ENCODE data around the gene TLR7. TPM values are rescaled to one million over a fixed set of nuclear protein-coding genes. Genes with fewer than 3 reads are reported as not detected.

The TLR7 gene
- 1 to 10 TPM in 1 of 2 donors, under 1 TPM in 1; 0.57 to 1.6 TPM for total RNA-seq

DNA sequence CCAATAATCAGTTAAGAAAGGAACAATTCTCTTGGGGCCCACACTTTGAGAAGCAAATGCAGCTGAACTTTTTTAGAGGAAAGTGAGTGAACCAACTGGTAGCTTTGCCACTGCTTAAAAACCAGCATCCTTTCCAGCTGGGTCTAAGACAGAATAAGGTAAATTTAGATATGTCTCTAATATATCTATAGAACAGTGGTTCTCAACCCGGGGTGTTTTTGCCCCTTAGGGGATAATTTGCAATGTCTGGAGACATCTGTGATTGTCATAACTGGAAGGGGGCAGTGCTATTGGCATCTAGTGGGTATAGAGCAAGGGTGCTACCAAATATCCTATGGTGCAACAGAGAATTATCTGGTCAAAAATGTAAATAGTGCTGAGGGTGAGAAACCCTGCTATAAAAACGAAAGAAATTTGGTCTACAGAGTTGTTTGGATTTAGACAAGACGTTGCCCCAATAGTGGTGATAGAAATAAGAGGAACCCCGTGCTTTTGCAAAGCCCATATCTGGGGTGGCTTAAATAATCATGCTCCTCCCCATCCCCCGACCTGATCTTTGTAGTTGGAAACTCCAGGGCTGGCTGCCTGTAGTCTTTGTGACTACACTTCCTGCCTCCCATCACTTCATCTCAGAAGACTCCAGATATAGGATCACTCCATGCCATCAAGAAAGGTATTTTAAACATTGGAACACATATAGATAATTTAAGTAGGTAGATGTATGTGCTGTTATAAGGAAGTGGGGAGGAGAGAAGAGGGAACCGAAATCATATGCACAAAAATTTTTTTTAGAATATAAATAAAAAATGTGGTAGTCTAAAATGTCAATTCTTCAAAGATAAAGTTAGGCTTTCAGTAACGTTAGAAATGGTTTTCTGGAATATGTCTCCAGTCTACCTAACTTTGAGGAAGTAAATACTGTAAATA is at the start of gene TLR7:
Gene TLR7, plus strand, starts transcription at position 622 of the 927 bp plus-strand sequence. CDS start 507 bp downstream, outside the sequence.
- 82% methylated on average over 7 of the region's 7 CpGs for WGBS
- intact Hi-C loops (cut with DNase I): no loop called here
- TF ChIP-seq POLR2A (IDR thresholded peaks at IDR 0.05): no peak

DNA sequence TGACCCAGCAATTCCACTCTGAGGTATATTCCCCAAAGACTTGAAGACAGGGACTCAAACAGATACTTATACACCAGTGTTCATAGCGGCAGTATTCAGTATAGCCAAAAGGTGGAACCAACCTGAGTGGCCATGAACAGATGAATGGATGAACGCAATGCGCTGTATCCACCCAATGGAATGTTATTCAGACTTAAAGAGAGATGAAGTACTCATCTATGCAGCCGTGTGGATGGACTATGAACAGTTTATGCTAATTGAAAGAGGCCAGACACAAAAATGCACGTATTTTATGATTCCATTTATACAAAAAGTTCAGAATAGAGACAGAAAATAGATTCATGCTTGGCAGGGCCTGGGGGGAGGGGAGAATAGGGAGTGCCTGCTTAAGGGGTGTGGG is 49.3 kb upstream of the TLR7 start:
- no peak for DNase-seq (ENCODE audit: low spot score)
- Histone ChIP-seq H3K4me3 (no peak overlapping the region), H3K27ac (no peak overlapping the region), H3K9me3 (no peaks in the 10 kb centered on the region), H3K4me1 (replicated peaks) (no peaks in the 10 kb centered on the region), H3K27me3 (replicated peaks; ENCODE audit: insufficient read depth) (no peaks in the 10 kb centered on the region), H3K36me3 (no peaks in the 10 kb centered on the region)
- WGBS: 74% methylated on average over 5 of the region's 5 CpGs
- intact Hi-C loops (cut with DNase I): loop anchor here (5.0 kb wide), 1 partner anchor 75 kb away; no protein-coding TSS in a partner anchor
- TF ChIP-seq POLR2AphosphoS5 (IDR thresholded peaks at IDR 0.05): no peak
- TF ChIP-seq, protein P1, sequence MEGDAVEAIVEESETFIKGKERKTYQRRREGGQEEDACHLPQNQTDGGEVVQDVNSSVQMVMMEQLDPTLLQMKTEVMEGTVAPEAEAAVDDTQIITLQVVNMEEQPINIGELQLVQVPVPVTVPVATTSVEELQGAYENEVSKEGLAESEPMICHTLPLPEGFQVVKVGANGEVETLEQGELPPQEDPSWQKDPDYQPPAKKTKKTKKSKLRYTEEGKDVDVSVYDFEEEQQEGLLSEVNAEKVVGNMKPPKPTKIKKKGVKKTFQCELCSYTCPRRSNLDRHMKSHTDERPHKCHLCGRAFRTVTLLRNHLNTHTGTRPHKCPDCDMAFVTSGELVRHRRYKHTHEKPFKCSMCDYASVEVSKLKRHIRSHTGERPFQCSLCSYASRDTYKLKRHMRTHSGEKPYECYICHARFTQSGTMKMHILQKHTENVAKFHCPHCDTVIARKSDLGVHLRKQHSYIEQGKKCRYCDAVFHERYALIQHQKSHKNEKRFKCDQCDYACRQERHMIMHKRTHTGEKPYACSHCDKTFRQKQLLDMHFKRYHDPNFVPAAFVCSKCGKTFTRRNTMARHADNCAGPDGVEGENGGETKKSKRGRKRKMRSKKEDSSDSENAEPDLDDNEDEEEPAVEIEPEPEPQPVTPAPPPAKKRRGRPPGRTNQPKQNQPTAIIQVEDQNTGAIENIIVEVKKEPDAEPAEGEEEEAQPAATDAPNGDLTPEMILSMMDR (IDR thresholded peaks at IDR 0.05): no peak
- TF ChIP-seq POLR2A (IDR thresholded peaks at IDR 0.05): no peak

More for the DNA sequence above, at the start of gene TLR7:
- no peak within 1 kb of the TSS for H3K27ac ChIP-seq
- no peaks in the 10 kb centered on the region for H3K9me3 ChIP-seq
- H3K27me3 ChIP-seq (replicated peaks; ENCODE audit: insufficient read depth): no peaks in the 10 kb centered on the region
- H3K4me3 ChIP-seq: no peak within 1 kb of the TSS
- no peaks in the 10 kb centered on the region for H3K36me3 ChIP-seq
- DNase-seq (ENCODE audit: low spot score): no peak
- H3K4me1 ChIP-seq (replicated peaks): no peaks in the 10 kb centered on the region

DNA sequence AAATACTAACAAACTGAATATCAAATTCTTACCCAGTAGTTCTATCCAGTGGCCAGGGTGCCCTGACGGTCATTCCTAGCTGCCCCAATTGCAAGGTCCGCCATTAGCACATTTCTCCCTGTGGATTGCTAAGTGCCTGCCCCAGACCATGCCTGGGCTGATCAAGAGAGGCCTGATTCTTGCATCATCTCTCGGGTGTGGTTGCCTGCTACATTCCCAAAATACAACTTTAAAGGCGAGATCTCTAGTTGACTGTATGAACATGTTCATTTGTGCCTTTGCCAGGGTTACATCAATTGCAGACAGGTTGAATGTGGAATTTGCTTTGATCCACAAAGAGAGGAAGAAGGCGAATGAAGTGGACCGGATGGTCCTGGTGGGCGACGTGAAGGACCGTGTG is 47.6 kb upstream of the TLR7 start:
- Histone ChIP-seq H3K9me3 (no peaks in the 10 kb centered on the region), H3K27me3 (replicated peaks; ENCODE audit: insufficient read depth) (no peaks in the 10 kb centered on the region), H3K4me3 (no peak overlapping the region), H3K36me3 (no peaks in the 10 kb centered on the region), H3K4me1 (replicated peaks) (no peaks in the 10 kb centered on the region), H3K27ac (no peak overlapping the region)
- intact Hi-C loops (cut with DNase I): loop anchor here (5.0 kb wide), 1 partner anchor 73 kb away; no protein-coding TSS in a partner anchor
- TF ChIP-seq POLR2AphosphoS5 (IDR thresholded peaks at IDR 0.05) (no peak), POLR2A (IDR thresholded peaks at IDR 0.05) (no peak)
- TF ChIP-seq, protein P1 (IDR thresholded peaks at IDR 0.05): no peak
- no peak for DNase-seq (ENCODE audit: low spot score)
- WGBS: 79% methylated on average over 9 of the region's 9 CpGs

DNA sequence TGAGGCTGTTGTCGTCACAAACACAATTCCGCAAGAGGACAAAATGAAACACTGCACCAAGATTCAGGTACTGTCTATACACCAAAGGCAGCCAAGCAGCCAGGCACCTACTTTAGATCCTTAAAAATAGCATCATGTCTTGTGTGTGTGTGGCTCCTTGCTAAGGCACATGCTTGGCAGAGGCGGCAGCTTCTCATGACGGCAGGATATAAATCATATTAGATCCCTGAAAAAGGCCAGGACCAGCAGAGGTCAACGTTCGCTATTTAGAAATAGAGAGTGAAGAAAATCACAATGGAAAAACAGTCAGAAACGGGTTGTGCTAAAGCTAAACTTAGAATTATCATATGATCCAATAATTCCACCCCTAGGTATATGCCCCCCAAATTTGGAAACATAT is 46.1 kb upstream of the TLR7 start:
- DNase-seq (ENCODE audit: low spot score): no peak
- TF ChIP-seq POLR2A (IDR thresholded peaks at IDR 0.05) (no peak), POLR2AphosphoS5 (IDR thresholded peaks at IDR 0.05) (no peak)
- TF ChIP-seq, protein P1 (IDR thresholded peaks at IDR 0.05): no peak
- Histone ChIP-seq H3K36me3 (no peaks in the 10 kb centered on the region), H3K9me3 (no peaks in the 10 kb centered on the region), H3K4me1 (replicated peaks) (no peaks in the 10 kb centered on the region), H3K27me3 (replicated peaks; ENCODE audit: insufficient read depth) (no peaks in the 10 kb centered on the region), H3K4me3 (no peak overlapping the region), H3K27ac (no peak overlapping the region)
- WGBS: 85% methylated on average over 7 of the region's 7 CpGs
- intact Hi-C loops (cut with DNase I): no loop called here

DNA sequence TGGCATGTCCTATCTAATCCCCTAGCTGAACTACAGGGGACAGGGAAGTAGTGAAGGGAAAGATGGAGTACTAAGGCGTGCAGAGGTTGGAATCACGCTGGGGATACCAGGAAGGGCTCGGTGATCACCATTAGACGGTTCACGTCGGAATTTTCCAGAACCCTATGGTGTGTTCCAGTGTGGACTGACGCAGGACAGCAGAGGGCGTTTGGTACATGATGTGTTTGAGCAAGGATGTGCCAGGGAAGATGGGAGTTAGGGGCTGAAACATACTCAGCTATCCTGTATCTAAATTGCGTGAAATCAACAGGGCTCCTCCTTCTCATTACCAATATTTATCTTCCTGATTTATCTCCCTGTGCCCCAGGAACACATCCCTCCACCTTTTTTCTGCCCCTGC is 41.9 kb upstream of the TLR7 start:
- TF ChIP-seq, protein P1 (IDR thresholded peaks at IDR 0.05): no peak
- no peak for TF ChIP-seq POLR2AphosphoS5 (IDR thresholded peaks at IDR 0.05)
- no peak for DNase-seq (ENCODE audit: low spot score)
- intact Hi-C loops (cut with DNase I): no loop called here
- Histone ChIP-seq H3K4me3 (no peak overlapping the region), H3K27me3 (replicated peaks; ENCODE audit: insufficient read depth) (no peaks in the 10 kb centered on the region), H3K36me3 (no peaks in the 10 kb centered on the region), H3K9me3 (no peaks in the 10 kb centered on the region), H3K4me1 (replicated peaks) (no peaks in the 10 kb centered on the region), H3K27ac (no peak overlapping the region)
- 84% methylated on average over 3 of the region's 9 CpGs for WGBS
